Muscle of arm (tissue), 12 donors: ENCODE data around the gene JAZF1. TPM values are rescaled to one million over a fixed set of nuclear protein-coding genes. Genes with fewer than 3 reads are reported as not detected.
"Not testable (repeated sequence)": the region's sequence is repeated elsewhere in the genome, so short reads cannot be mapped to it uniquely, and the experiment has no call there.

Experiments
- DNase-seq: peaks from one replicate; pipeline ENCODE4 v3.0.0-alpha.2; 2013
- polyA plus RNA-seq, 12 donors: library from polyadenylated mRNA; unstranded; fragments of 120-200 nt; gene quantifications; one replicate each; pipeline ENCODE4 v1.2.1, GENCODE V29; 2013; ENCODE audit not compliant: insufficient read length in 12 of 12

Gene JAZF1
- polyA plus RNA-seq, 12 donors, result 21.4 to 36.4 (median 32.8) TPM; not detected in 1

DNA sequence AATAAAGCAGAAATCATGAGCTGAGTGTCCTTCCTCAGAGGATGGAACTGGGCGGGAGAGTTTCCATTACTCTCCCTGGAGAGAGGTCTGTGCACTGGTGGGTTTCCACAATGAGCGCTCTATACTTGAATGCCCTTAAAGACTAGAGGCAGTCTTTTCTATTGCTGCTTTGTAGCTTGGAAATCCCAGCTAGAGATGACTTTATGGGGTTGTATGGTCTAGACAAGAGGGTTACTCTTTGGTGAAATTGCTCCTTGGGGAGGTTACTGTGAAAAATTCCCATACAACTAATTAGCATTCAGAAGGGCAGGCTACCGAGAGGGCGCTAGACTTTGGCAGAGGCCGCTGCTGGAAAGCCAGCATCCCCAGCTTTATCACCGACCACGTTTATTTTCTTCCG is 303.8 kb downstream of the JAZF1 start:
- DNase-seq, result no peak

DNA sequence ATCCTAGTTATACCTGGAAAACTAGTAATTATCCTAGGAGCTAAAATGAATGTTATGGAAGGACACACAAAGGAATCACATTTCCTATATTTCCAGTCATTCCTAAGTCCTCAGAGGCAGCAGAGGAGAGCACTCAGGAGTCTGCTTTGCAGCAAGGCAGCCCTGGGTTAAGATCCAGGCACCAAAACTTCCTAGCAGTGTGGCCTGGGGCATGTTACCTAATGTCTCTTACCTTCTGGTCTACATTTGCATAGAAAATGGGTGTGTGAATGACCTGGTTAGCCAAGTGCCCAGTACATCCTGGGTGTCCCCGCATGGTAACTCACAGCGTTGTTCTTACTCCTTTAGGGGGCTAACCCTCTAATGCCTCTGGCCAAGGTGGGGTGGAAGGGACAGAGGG is 304.8 kb downstream of the JAZF1 start:
- DNase-seq, result no peak

DNA sequence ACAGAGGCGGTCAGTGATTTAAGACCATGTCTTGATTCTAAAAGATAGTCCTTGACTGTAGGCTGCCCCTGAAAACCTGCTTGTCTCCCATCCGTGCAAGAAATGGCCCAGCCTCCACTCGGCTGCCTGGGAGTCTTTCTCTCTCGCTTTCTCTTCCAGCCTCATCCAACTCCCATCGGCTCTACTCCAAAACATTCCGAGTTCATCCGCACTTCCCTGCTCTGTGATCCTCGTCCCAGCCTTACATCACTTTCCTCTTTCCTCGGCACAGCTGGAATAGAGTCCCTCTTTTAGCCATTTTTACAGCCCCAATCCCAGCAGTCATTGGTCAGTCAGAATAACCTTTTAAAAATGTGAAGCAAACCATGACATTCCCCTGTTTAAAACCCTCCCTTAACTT is 305.5 kb downstream of the JAZF1 start:
- peak; percentile 48 for DNase-seq

DNA sequence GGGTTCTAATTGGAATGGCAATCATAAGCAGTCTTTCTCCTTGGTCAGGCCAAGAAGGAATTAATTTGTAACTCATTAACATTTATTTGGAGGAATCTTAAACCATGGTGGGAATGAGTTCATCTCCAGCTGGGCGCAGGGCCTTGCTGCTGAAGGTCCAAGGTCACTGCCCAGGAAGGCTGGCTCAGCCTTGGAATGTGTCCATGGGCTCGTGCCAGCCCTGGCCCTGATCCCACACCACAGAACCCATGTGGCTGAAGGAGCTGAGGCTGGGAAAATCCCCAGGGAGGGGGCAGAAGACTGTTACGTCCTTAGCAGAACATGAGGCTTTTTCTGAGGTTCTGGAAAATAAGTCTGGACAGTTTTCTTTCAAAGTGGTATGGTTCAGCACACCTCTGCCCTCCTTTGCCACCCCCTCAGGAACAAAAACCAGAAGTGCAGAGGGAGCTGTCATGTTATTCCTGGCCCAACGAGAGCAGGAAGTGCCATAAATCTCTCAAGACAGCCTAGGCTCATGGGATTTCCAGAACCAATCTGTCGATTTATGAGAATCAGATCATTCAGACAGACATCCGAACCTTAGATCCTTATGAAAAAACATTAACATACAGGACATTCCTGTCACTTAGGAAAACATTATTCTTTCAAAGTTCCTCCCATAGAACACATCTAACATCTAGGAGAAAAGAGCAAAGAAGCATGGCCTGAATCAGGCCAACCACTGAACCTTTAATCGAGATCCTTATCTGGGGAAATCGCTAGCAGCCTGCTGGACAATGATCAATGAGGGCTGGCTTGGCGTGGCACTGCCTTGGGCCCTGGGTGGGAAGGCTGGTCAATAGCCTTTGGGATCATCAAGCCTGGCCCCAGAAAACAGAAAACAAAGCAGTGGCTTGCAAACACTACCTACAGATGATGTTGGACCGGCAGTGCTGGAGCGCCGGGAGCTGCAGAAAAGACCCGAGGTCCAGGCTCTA is 306.3 kb downstream of the JAZF1 start:
- no peak for DNase-seq

DNA sequence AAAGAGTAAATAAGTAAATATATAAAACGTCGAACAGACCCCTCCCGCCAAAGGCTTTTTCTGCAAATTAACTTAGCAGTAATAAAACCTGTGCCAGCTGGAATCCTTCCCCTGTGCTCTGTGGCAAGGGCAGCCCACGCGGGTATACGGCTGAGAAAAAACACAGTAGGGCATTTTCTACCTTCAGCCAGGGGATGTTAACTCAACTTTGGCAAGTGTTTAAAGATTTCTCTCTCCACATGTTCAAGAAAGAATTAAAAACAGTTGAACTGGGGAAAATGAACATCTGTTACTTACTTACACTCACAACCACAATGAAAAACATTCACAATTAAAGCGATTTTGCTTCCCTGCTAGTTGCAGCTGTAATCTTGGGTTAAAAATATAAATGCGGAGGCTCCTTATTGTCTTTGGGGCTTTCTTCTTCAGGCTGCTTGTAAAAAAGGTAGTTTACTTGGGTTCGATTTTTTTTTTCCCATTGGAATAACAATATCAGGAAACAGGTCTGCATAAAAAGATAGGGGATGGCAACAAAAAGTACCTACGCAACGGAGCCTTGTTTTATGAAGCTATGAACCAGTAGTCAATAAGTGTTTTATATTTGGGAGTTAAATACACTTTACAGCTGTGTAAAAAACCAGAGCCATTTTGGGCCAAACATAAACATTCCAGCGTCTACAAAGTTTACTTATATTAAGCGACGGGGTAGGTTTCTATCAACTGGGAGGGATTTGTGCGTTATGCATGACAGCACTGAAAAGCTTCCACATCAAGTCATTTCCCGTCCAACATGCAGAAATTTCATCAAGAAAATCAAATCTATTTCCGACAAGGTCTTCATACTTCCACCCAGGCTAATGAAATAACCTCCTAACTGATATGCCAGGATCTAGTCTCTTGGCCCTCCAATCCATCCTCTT is 308.0 kb downstream of the JAZF1 start:
- DNase-seq, result peak; percentile 21

DNA sequence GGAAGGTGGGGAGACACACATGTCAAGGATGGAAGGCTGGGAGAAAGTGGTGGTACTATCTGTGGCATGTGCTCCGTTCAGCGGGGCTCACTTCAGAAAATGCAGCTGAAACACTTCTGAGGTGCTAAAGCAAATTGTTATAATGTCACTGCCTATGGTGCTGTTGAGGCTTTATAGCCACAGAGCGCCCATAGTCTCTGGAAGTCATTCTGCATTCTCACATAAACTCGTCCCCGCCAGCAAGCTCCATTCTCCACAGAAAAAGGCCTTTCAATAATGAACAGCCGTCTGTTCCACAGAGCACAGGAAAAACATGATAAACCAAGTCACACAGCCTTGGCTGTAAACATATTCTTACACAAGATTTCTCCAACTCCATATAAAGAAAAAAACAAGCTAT is 308.7 kb downstream of the JAZF1 start:
- DNase-seq, result no peak

DNA sequence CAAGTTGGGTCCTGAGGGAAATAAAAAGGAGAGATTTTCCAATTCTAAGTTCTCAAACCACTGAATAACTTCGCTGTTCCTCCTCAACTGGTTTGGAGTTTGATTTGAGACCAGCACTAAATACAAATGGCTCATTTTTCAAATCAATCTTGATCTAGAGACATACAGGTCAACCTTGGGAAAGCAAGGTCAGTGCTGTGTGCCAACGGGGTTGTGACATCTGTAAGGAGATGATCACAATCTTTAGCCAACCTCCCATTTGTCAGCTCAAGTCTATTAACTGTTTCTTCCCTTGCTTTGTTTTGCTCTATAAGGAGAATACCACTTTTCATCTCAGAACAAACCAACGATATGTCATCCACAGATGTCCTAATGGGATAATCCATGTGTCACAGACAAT is 309.5 kb downstream of the JAZF1 start:
- no peak for DNase-seq

DNA sequence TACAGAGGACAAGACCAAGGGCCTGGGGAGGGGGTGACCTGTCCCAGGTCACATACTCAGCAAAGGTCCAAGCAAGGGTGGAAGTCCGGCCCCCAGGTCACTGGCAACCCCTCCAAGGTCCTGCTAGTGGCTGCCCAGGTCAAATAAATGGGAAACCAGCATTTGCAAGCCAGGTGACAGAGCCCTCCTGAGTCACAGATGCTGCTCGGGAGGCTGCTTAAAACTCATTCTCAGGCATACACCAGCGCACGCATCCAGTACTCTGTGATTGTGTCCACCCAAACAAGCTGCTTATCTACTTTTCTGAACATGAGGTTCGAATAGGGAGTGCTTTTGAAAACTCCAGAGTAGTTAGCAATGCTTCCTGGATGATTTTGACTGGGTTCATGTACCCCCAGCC is 310.0 kb downstream of the JAZF1 start:
- DNase-seq, result no peak

DNA sequence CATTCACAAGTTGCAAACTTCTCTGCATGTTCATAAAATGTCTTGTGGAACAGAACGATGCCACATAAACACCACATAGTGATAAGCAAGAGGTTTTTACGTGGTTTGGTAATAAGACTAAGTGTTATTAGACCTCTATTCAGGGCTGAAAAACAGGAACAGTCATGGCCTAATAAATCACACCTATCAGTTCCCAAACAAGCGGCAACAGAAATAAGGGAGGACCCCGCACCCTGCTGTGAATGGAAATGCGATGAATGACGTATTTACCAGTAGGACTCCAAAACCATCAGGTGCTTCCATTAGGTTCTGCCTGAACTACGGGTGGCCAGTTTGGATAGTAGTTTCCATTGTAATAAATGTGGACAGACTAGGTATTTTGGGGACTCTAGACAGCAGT is 311.5 kb downstream of the JAZF1 start:
- no peak for DNase-seq

DNA sequence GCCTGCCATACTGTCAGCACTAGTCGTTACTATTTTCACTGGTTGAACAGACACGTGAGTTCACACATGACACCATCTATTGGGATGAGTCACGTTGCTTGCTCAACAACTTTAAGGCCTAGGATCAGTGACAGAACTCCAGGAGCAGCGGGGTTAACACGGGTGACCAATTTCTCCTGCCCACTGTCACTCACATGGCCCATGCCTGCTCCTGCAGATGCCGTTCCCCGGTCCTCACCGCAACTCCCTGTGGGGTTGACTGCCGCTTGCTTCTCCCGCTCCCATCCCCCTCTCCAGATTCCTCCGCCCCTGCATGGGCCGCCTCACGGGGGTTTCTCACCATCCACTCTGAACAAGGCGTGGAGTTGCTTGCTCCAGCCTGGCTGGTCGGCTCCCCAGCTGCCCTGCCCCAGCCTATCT is 312.5 kb downstream of the JAZF1 start:
- no peak for DNase-seq

DNA sequence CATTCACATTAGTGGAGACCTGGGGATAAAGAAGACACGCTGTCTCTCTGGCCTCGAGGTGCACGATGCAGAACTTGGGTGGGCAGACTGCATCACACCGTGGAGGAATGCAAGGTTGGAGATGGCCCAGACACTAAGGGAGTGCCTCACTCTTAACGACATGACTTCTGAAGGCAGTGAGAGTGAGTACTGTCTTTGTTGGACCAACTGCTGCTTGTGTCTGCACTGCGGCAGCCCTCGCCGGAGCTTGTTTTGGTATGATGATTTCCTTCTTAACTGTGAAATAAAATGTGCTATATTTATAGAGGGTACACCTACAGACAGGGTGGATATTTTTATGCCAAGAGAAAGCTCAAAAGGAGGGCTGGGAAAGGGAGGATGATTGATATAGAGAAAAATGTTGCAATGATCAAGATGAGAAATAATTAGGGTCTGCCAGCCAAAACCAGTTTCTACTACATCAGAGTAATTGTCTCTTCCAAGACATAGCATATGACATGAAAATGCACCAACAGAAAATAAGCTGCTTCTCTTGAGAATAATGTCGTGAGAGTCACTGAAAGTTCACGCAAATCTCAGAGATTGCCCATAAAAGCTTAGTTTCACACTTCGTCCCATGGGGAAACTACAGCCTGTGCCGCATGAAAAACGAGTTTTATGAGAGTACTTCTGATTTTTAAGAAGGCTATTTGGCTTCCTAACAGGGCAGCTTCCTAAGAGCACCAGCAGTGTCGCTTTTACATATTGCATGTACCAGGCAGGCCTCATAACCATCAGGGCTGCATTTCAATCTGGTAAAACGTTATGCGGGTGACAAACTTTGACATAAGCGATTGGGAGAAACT is 313.5 kb downstream of the JAZF1 start:
- DNase-seq, result no peak

DNA sequence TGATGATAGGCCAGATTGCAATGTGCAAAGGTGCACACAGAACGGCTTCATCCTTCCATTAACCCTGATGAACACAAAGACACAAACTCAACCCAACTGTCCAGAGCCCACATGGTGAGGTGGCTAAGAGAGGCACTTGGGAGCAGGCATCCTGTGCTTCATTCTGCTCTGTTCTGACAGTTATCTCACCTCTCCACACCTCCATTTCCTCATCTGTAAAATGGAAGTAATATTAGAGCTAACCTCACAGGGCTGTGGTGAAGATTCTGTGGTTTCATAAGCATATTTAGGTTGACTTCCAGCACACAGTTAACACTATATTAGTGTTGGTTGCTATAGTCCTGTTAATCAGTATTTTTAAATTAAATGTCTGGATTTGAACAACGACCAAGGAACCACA is 314.3 kb downstream of the JAZF1 start:
- DNase-seq, result no peak

DNA sequence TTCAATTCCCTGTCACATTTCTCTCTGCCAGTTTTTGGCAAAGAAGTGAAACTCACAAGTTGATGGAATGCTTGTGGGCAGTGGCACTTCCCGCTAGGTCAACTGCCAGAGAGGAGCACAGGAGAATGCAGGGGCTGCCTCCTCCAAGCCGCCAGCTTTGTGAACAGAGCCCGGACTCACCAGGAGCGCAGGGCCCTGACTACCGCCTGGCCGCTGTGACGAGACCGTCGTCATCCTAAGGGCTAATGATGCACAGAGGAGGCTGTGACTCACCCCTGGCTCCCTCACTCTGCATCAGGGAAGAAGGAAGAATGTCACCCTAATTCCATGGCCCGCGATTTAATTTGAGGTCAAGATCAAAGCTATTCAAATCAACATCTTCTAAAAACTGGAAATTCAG is 316.7 kb downstream of the JAZF1 start:
- DNase-seq, result no peak

DNA sequence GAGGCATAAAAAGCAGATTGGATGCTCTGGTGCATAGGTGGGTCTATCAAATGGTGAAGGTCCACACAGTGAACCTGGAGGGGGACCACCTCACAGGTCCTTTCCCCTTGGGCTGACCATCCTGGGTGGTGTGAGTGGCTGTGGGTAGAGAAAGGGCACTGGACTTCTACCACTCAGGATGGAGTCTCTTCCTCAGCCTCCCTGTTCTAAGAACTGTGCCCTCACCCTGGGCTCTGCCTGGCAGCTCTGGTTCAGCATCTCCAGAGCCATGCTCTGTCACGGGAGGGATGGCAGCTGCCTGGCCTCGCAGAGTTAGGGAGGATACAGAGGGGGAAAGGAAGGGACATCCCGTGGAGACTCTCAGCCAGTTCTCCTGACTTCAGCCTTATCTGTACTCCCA is 318.8 kb downstream of the JAZF1 start:
- no peak for DNase-seq

DNA sequence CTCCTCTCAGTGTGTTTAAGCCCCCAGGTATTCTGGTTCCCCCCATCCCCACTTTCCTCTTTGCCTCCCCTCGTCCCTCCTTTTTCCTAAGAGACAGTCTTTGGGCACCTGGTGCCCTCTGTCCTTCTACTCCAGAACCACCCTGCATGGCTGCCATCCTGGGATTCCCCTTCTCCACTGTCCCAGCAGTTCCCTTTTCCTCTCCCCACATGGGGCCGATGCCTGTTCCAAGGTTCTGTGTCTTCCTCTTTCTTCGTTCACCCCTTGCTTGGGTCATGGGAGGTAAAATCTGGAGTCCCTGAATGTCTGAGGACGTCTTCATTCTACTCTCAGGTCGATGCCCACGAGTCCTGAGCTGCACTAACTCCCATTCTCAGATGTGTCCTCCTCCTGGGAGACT is 319.8 kb downstream of the JAZF1 start:
- no peak for DNase-seq

DNA sequence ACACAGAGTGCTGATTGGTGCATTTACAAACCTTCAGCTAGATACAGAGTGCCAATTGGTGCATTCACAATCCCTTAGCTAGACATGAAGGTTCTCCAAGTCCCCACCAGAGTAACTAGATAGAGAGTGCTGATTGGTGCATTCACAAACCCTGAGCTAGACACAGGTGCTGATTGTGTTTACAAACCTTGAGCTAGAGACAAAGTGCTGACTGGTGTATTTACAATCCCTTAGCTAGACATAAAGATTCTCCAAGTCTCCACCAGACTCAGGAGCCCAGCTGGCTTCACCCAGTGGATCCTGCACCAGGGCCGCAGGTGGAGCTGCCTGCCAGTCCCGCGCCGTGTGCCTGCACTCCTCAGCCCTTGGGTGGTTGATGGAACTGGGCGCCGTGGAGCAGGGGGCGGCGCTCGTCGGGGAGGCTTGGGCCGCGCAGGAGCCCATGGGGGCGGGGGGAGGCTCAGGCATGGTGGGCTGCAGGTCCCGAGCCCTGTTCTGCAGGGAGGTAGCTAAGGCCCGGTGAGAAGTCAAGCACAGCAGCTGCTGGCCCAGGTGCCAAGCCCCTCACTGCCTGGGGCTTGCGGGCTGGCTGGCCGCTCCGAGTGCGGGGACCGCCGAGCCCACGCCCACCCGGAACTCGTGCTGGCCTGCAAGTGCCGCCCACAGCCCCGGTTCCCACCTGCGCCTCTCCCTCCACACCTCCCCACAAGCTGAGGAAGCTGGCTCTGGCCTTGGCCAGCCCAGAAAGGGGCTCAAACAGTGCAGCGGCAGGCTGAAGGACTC is 323.7 kb downstream of the JAZF1 start:
- not testable (repeated sequence) for DNase-seq

DNA sequence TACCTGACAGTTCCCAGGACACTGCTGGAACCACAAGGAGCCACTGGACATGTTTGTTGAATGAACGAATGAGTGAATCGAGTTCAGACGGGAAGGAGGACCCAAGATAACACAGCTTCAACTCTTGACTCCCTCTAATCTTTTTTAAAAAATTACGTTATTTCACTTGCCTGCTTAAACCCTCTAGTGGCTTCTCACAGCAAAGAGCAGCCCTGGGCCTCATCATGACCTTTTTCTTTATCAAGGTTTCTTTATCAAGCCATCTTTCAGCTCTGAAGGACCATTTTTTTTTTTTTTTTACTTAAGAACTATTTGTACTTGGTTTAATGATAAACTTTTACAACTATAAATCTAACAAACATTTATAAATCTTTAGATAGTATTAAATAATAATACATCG is 330.1 kb downstream of the JAZF1 start:
- no peak for DNase-seq

DNA sequence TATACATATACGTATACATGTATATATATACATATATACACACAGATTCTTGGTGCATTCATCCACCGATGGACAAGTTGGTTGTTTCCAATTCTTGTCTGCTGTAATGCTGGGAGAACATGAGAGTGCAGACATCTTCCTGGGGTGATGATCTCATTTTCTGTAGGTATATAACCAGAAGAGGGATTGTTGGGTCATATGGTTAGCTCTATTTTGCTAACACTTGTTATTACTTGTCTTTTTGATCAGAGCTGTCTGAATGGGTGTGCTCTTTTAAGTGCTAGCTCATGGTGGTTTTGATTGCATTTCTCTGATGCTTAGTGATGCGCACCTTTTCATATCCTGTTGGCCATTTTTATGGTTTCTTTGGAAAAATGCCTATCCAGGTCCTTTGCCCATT is 334.2 kb downstream of the JAZF1 start:
- DNase-seq, result no peak

DNA sequence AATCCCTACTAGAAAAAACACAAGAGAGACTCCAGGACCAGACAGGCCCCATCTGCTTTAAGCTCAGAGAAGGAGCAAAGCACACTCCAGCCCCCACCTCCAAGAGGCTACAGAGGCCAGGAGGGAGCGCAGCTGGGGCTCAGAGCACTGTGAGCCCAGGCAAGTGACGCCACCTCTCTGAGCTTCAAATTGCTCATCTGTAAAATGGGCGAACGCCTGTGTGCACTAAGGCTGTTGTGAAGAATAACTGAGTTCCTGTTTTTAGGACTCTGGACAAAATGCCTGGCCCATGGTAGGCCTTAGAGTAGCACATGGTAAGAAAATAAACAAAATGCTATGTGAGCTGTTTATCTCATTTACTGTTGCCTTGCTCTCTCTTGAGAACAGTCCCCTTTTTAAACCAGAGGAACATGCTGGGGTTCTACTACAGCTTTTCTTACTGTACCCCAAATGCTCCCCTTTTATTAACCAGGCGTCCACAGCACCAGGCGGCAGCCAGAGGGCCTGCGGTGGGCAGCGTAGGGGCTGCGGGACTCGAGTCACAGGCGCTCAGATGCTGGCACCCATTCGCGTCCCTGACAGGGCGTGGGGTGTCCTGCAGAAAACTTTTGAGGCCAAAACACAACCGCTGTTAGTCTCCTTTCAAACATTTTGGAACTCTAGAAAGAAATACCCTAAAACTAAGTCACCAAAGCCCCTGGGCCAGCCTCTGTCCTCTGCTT is 336.9 kb downstream of the JAZF1 start:
- no peak for DNase-seq

DNA sequence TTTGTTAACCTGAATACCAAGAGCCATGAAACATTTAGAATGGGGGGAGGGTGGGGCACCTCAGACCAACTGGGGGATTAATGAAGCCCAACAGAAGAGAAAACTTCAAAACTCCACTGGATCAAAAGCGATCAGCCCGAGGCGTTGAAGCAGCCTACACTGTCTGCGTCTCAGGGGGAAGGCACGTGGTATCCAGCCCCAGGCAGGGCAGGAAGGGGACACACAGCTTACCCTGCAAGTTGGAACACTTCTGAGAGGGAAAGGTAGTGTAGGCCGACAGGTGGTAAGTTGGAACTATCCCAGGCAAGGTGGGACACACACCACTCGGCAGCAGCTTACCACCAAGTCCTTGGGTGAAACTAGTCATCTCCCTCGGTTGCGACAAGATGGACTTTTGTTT is 337.7 kb downstream of the JAZF1 start:
- no peak for DNase-seq
